HEK293 (cell line): ENCODE results near the gene COPE.

Experiments used
- CTCF ChIA-PET: fragments of 350-600 bp; formaldehyde crosslinking; extraction: SDS; loops from one replicate; lab custom pipeline; 2021; ENCODE audit warnings: antibody characterized with exemption; lab: Yijun Ruan, JAX
- POLR2A ChIA-PET: fragments of 300-600 bp; formaldehyde crosslinking; extraction: SDS; loops from one replicate; lab custom pipeline; 2020; ENCODE audit warnings: antibody characterized with exemption, inconsistent platforms; lab: Yijun Ruan, JAX
- H3K27ac ChIP-seq: fragments of 200-500 bp; sonication (Bioruptor generic); 2 replicates; pipeline ENCODE4 v1.5.1; 2014; ENCODE audit warnings: low read depth, low read length, control low read depth, inconsistent platforms; ENCODE audit errors: extremely low read depth
- H3K36me3 ChIP-seq, 2 experiments: fragments of 200-500 bp in 1 of 2; sonication (Bioruptor generic) in 1 of 2; 1 replicate in 1 of 2; 2 replicates in 1 of 2; pipeline ENCODE4 v1.5.1; 2014 to 2017; ENCODE audit warnings: inconsistent platforms in 2 of 2, low read length in 2 of 2; ENCODE audit not compliant: control insufficient read depth in 2 of 2, insufficient read depth in 1 of 2
- H3K4me1 ChIP-seq: fragments of 200-500 bp; sonication (Bioruptor generic); 2 replicates; pipeline ENCODE4 v1.5.1; 2014; ENCODE audit warnings: mild to moderate bottlenecking, low read length, inconsistent platforms; ENCODE audit not compliant: control insufficient read depth, insufficient read depth
- H3K4me3 ChIP-seq: 2 replicates; pipeline ENCODE4 v1.5.1; 2011; ENCODE audit warnings: low read depth, mild to moderate bottlenecking, control low read depth, low read length, moderate library complexity
- H3K9me3 ChIP-seq: fragments of 200-500 bp; sonication (Bioruptor generic); 2 replicates; pipeline ENCODE4 v1.5.1; 2014; ENCODE audit warnings: low read depth, low read length, inconsistent platforms; ENCODE audit not compliant: control insufficient read depth, insufficient read depth
- GLI4 ChIP-seq: fragments of 450-650 bp; formaldehyde crosslinking; IDR thresholded peaks from 2 replicates; pipeline ENCODE4 v1.5.1; 2016; ENCODE audit warnings: missing biosample characterization, missing genetic modification characterization
- HOXC10 ChIP-seq: sonication (generic); formaldehyde crosslinking; IDR thresholded peaks from 2 replicates; pipeline ENCODE4 v1.8.1; 2023; ENCODE audit warnings: mild to moderate bottlenecking, missing genetic modification reagents
- PRDM2 ChIP-seq: fragments of 450-650 bp; formaldehyde crosslinking; IDR thresholded peaks from 2 replicates; pipeline ENCODE4 v1.5.1; 2016; ENCODE audit warnings: missing biosample characterization, missing genetic modification characterization, borderline replicate concordance
- SCRT1 ChIP-seq: fragments of 450-650 bp; formaldehyde crosslinking; IDR thresholded peaks from 2 replicates; pipeline ENCODE4 v1.5.1; 2016; ENCODE audit warnings: missing biosample characterization, missing genetic modification characterization, borderline replicate concordance
- ZBTB1 ChIP-seq: fragments of 450-650 bp; formaldehyde crosslinking; IDR thresholded peaks from 2 replicates; pipeline ENCODE4 v1.5.1; 2016; ENCODE audit warnings: missing biosample characterization, missing genetic modification characterization
- ZBTB10 ChIP-seq: fragments of 450-650 bp; formaldehyde crosslinking; IDR thresholded peaks from 2 replicates; pipeline ENCODE4 v1.5.1; 2016; ENCODE audit warnings: missing biosample characterization, missing genetic modification characterization
- ZFP3 ChIP-seq: fragments of 450-650 bp; formaldehyde crosslinking; IDR thresholded peaks from 2 replicates; pipeline ENCODE4 v1.5.1; 2016; ENCODE audit warnings: low read depth, missing biosample characterization, missing genetic modification characterization
- ZIC2 ChIP-seq: fragments of 450-650 bp; formaldehyde crosslinking; IDR thresholded peaks from 2 replicates; pipeline ENCODE4 v1.5.1; 2016; ENCODE audit warnings: missing biosample characterization, missing genetic modification characterization
- ZNF324 ChIP-seq: fragments of 450-650 bp; formaldehyde crosslinking; IDR thresholded peaks from 2 replicates; pipeline ENCODE4 v1.5.1; 2016; ENCODE audit warnings: missing biosample characterization, missing genetic modification characterization
- ZNF341 ChIP-seq: fragments of 450-650 bp; formaldehyde crosslinking; IDR thresholded peaks from 2 replicates; pipeline ENCODE4; 2016; ENCODE audit warnings: low read depth, missing biosample characterization, missing genetic modification characterization
- ZNF354C ChIP-seq: fragments of 450-650 bp; formaldehyde crosslinking; IDR thresholded peaks from 2 replicates; pipeline ENCODE4 v1.5.1; 2016; ENCODE audit warnings: missing biosample characterization, missing genetic modification characterization, low read depth, borderline replicate concordance
- ZNF416 ChIP-seq: fragments of 450-650 bp; formaldehyde crosslinking; IDR thresholded peaks from 2 replicates; pipeline ENCODE4 v1.5.1; 2016; ENCODE audit warnings: missing biosample characterization, missing genetic modification characterization
- ZNF501 ChIP-seq: fragments of 450-650 bp; formaldehyde crosslinking; IDR thresholded peaks from 2 replicates; pipeline ENCODE4 v1.5.1; 2016; ENCODE audit warnings: missing biosample characterization, missing genetic modification characterization
- ZNF530 ChIP-seq: fragments of 450-650 bp; formaldehyde crosslinking; IDR thresholded peaks from 2 replicates; pipeline ENCODE4 v1.5.1; 2016; ENCODE audit warnings: low read depth, missing biosample characterization, missing genetic modification characterization
- ZNF548 ChIP-seq: fragments of 450-650 bp; formaldehyde crosslinking; IDR thresholded peaks from 2 replicates; pipeline ENCODE4 v1.5.1; 2016; ENCODE audit warnings: missing biosample characterization, missing genetic modification characterization
- ZNF558 ChIP-seq: fragments of 450-650 bp; formaldehyde crosslinking; IDR thresholded peaks from 2 replicates; pipeline ENCODE4 v1.5.1; 2016; ENCODE audit warnings: missing biosample characterization, missing genetic modification characterization
- ZNF621 ChIP-seq: fragments of 450-650 bp; formaldehyde crosslinking; IDR thresholded peaks from 2 replicates; pipeline ENCODE4 v1.5.1; 2017; ENCODE audit warnings: missing biosample characterization, missing genetic modification characterization
- ZNF654 ChIP-seq: fragments of 450-650 bp; formaldehyde crosslinking; IDR thresholded peaks from 2 replicates; pipeline ENCODE4 v1.5.1; 2016; ENCODE audit warnings: low read depth, missing biosample characterization, missing genetic modification characterization
- ZNF660 ChIP-seq: fragments of 450-650 bp; IDR thresholded peaks from 2 replicates; pipeline ENCODE4 v1.5.1; 2018; ENCODE audit warnings: missing biosample characterization, mild to moderate bottlenecking, missing genetic modification characterization
- ZNF791 ChIP-seq: fragments of 450-650 bp; formaldehyde crosslinking; IDR thresholded peaks from 2 replicates; pipeline ENCODE4 v1.5.1; 2016; ENCODE audit warnings: missing biosample characterization, missing genetic modification characterization

COPE gene

GRCh38 chr19:18867751-18868150 lies 51.4 kb downstream of the COPE start:
- H3K36me3 ChIP-seq = peaks cover 8 to 58% of the 10 kb centered on the region in 2 experiments; a peak in 2 of 3 replicates
- POLR2A ChIA-PET = no interaction called here

More at GRCh38 chr19:18867751-18868150, 51.4 kb downstream of the COPE start:
- no peak overlapping the region for H3K4me3 ChIP-seq
- H3K9me3 ChIP-seq = no peaks in the 10 kb centered on the region
- H3K27ac ChIP-seq = no peak overlapping the region
- H3K4me1 ChIP-seq = peaks cover 5% of the 10 kb centered on the region
- CTCF ChIA-PET = interaction anchor here (0.7 to 3.7 kb wide), 8 partner anchors 8 to 326 kb away, joined by 3 to 32 read pairs (median 5); no protein-coding TSS in a partner anchor
- no peak for TF ChIP-seq HOXC10
- no peak for TF ChIP-seq ZIC2 (tag by site-specific recombination)
- no peak for TF ChIP-seq ZNF791 (tag by site-specific recombination)
- TF ChIP-seq ZBTB10 (tag by site-specific recombination) = no peak
- TF ChIP-seq ZNF501 (tag by site-specific recombination) = no peak
- no peak for TF ChIP-seq ZNF341 (tag by site-specific recombination)
- no peak for TF ChIP-seq ZNF558 (tag by site-specific recombination)
- TF ChIP-seq ZNF660 = no peak
- TF ChIP-seq SCRT1 (tag by site-specific recombination) = no peak
- TF ChIP-seq ZNF324 (tag by site-specific recombination) = no peak
- no peak for TF ChIP-seq PRDM2 (tag by site-specific recombination)
- no peak for TF ChIP-seq ZFP3 (tag by site-specific recombination)
- TF ChIP-seq ZNF621 = no peak
- TF ChIP-seq ZNF654 (tag by site-specific recombination) = no peak
- TF ChIP-seq GLI4 = no peak
- no peak for TF ChIP-seq ZBTB1 (tag by site-specific recombination)
- TF ChIP-seq ZNF530 = no peak
- TF ChIP-seq ZNF416 (tag by site-specific recombination) = no peak
- no peak for TF ChIP-seq ZNF548 (tag by site-specific recombination)
- TF ChIP-seq ZNF354C (tag by site-specific recombination) = no peak
- TF ChIP-seq, all 188 proteins: peak for 0
